Ascending aorta (tissue), 2 donors: ENCODE data around the gene ITGA11. TPM values are rescaled to one million over a fixed set of nuclear protein-coding genes. Genes with fewer than 3 reads are reported as not detected.

Experiments
- DNase-seq, 2 donors: peaks; one replicate each; pipeline ENCODE4 v3.0.0-alpha.2; 2019; ENCODE audit warnings: low spot score in 2 of 2
- H3K27ac ChIP-seq, 2 donors: fragments of 200-600 bp; sonication (generic); one replicate each; pipeline ENCODE4 v1.5.1; 2016 to 2017; ENCODE audit warnings: mild to moderate bottlenecking in 1 of 2
- H3K27me3 ChIP-seq: fragments of 200-600 bp; sonication (generic); one replicate; pipeline ENCODE4 v1.5.1; 2017
- H3K36me3 ChIP-seq, 2 donors: fragments of 200-600 bp; sonication (generic); one replicate each; pipeline ENCODE4 v1.5.1; 2016
- H3K4me1 ChIP-seq, 2 donors: fragments of 200-600 bp; sonication (generic); one replicate each; pipeline ENCODE4 v1.5.1; 2016 to 2017; ENCODE audit warnings: mild to moderate bottlenecking in 1 of 2
- H3K4me3 ChIP-seq, 2 donors: fragments of 200-600 bp; sonication (generic); one replicate each; pipeline ENCODE4 v1.5.1; 2016 to 2017; ENCODE audit warnings: mild to moderate bottlenecking in 1 of 2
- H3K9me3 ChIP-seq, 2 donors: fragments of 200-600 bp; sonication (generic); one replicate each; pipeline ENCODE4 v1.5.1; 2016
- intact Hi-C: fragments of 100-400 bp; cut with DNase I; formaldehyde crosslinking; loops from one replicate; pipeline ENCODE4 v1.15.1; 2023
- total RNA-seq: library from RNA; depleted of rRNA; stranded (reverse); fragments of >200 nt; gene quantifications from one replicate; pipeline ENCODE4 v1.1.0, GENCODE V29; 2016
- TF ChIP-seq, protein P1 (sequence below), 3 experiments: fragments of 200-600 bp in 2 of 3; fragments of 450-650 bp in 1 of 3; sonication (generic) in 2 of 3; IDR thresholded peaks; one replicate each; pipeline ENCODE4 v1.5.1; 2016 to 2019; ENCODE audit warnings: antibody characterized with exemption in 3 of 3, mild to moderate bottlenecking in 1 of 3, moderate library complexity in 1 of 3

ITGA11 gene
- total RNA-seq, 1 donor from 2014 or later: 136 TPM

DNA sequence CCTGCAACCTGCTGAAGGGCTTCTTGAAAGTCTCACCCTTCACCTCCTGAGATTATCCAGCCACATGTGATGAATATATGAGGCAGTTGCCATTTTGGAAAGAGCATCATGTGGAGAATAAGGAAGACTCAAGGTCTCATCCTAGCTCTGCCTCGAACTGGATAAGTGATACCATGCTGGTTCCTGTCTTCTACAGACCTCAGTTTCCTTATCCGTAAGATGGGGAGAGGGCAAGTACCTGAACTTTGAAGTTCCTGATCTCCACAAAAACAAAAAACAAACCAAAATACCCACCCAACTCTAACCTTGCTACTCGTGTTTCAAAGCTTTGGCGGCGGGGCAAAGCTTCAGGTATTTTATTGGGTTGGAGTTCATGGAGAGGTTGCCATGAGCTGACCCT is 31.5 kb upstream of the ITGA11 start:
- Histone ChIP-seq H3K36me3 (no peaks in the 10 kb centered on the region), H3K27ac (no peak overlapping the region), H3K4me3 (no peak overlapping the region), H3K9me3 (no peaks in the 10 kb centered on the region), H3K27me3 (no peaks in the 10 kb centered on the region), H3K4me1 (peaks cover 0 to 2% of the 10 kb centered on the region in 2 donors)
- TF ChIP-seq, protein P1, sequence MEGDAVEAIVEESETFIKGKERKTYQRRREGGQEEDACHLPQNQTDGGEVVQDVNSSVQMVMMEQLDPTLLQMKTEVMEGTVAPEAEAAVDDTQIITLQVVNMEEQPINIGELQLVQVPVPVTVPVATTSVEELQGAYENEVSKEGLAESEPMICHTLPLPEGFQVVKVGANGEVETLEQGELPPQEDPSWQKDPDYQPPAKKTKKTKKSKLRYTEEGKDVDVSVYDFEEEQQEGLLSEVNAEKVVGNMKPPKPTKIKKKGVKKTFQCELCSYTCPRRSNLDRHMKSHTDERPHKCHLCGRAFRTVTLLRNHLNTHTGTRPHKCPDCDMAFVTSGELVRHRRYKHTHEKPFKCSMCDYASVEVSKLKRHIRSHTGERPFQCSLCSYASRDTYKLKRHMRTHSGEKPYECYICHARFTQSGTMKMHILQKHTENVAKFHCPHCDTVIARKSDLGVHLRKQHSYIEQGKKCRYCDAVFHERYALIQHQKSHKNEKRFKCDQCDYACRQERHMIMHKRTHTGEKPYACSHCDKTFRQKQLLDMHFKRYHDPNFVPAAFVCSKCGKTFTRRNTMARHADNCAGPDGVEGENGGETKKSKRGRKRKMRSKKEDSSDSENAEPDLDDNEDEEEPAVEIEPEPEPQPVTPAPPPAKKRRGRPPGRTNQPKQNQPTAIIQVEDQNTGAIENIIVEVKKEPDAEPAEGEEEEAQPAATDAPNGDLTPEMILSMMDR (IDR thresholded peaks at IDR 0.05): no peak
- DNase-seq: no peak
- intact Hi-C loops: no loop called here

DNA sequence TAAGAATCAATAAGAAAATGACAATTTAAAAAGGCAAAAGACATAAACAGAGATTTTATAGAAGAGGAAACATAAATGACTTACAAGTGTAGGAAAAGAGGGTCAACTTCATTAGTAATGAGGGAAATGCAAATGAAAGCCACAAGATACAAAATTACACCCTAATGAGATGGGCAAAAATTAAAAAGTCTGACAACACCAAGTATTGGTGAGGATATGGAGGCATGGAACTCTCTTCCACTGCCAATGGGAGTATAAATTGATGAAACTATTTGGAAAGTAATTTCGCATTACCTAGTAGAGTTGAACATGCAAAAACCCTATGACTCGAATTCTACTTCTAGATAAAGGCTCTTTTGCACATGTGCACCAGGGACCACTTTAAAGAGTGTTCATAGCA is 28.2 kb upstream of the ITGA11 start:
- Histone ChIP-seq H3K27ac (no peak overlapping the region), H3K4me3 (no peak overlapping the region), H3K9me3 (no peaks in the 10 kb centered on the region), H3K36me3 (no peaks in the 10 kb centered on the region), H3K4me1 (no peaks in the 10 kb centered on the region), H3K27me3 (no peaks in the 10 kb centered on the region)
- intact Hi-C loops: no loop called here
- DNase-seq: no peak
- TF ChIP-seq, protein P1 (IDR thresholded peaks at IDR 0.05): no peak

DNA sequence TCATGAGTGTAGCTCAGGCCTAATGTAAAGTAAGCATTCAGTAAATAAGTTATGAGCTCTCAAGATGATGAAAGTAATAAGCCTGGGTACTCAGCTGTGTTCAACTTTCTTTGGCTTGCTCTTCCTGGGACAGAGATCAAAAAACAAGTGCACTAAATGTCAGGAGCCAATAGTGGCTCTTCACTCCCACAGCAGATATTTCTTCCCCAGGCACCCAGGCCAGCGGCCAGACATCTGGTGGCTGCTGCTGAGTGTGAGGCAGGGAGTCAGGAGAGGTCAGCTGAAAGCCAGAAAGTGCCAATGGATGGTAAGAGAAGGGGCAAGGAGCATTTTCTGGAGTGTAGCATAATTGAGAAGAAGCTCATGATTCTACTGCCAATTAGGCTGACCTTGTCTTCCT is 18.2 kb upstream of the ITGA11 start:
- no peak overlapping the region for H3K27ac ChIP-seq
- intact Hi-C loops: no loop called here
- H3K4me1 ChIP-seq: no peaks in the 10 kb centered on the region
- TF ChIP-seq, protein P1 (IDR thresholded peaks at IDR 0.05): no peak
- no peak overlapping the region for H3K4me3 ChIP-seq
- H3K36me3 ChIP-seq: no peaks in the 10 kb centered on the region
- no peaks in the 10 kb centered on the region for H3K9me3 ChIP-seq
- DNase-seq: no peak
- no peaks in the 10 kb centered on the region for H3K27me3 ChIP-seq

DNA sequence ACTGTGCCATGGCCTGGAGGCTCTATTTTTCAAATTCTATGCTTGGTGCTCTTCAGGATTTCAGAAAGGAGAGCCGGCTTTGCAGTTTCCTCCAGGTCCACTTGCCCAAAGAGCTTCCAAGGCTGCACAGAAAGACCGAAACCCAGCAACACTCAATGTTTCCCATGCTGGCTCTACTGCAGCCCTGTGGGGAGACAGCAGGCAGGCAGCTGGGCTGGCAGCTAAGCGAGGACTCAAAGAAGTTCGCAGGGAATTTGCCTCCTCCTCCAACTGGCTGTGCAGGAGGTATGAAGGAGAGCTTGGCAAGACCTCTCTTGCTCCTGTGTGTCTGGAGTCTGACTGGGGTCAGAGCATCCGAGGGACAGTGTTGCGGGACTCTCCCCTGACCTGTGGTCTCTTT is 17.4 kb upstream of the ITGA11 start:
- Histone ChIP-seq H3K36me3 (no peaks in the 10 kb centered on the region), H3K4me1 (no peaks in the 10 kb centered on the region), H3K9me3 (no peaks in the 10 kb centered on the region), H3K4me3 (no peak overlapping the region), H3K27me3 (no peaks in the 10 kb centered on the region), H3K27ac (no peak overlapping the region)
- no peak for DNase-seq
- intact Hi-C loops: no loop called here
- TF ChIP-seq, protein P1 (IDR thresholded peaks at IDR 0.05): no peak

DNA sequence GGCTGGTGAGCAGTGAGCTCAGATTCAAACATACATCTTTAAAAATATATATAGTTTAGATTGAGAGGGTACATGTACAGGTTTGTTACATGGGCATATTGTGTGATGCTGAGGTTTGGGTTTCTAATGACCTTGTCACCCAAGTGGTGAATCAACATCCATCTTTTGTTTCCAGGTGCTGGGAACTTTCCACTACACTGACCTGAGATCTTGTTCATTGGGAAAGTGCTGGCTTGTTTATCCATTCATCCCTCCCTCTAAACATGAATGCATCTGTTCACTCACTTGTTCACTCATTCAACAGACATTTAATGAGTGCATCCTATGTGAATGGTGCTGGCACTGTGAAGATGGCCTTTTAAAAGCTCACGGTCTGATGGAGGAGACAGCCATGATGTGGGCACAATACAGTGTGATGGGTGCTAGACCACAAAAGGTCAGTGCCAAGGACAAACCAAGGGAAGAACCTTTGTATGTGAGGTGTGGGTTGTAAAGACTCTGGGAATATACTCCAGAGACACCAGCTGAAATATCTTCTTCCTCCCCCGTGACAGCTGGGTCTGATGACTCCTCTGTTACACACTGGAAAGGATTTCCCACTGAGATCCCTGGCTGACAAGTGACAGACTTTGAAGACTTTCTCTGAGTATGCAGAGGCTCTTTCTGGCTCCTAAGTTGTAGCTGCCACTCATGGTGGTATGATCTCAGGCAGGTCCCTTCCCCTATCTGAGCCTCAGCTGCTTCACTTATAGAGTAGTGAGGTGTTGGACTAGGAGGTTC is 16.2 kb upstream of the ITGA11 start:
- Histone ChIP-seq H3K9me3 (no peaks in the 10 kb centered on the region), H3K4me1 (no peaks in the 10 kb centered on the region), H3K27me3 (no peaks in the 10 kb centered on the region), H3K4me3 (no peak overlapping the region), H3K36me3 (no peaks in the 10 kb centered on the region), H3K27ac (no peak overlapping the region)
- DNase-seq: no peak
- TF ChIP-seq, protein P1 (IDR thresholded peaks at IDR 0.05): no peak
- intact Hi-C loops: no loop called here
